Stimulated activated CD4-positive, alpha-beta T cell treated with anti-CD3 and anti-CD28 coated beads, Interleukin-4, amount 100 ng/mL, for 1 hour (primary cell): Measurements from ENCODE around the gene FANCC.
"Not testable (repeated sequence)": the region's sequence is repeated elsewhere in the genome, so short reads cannot be mapped to it uniquely, and the experiment has no call there.

ENCODE experiments used
- DNase-seq: peaks from one replicate; pipeline ENCODE4 v3.0.0-alpha.2; 2020

The FANCC gene

DNA sequence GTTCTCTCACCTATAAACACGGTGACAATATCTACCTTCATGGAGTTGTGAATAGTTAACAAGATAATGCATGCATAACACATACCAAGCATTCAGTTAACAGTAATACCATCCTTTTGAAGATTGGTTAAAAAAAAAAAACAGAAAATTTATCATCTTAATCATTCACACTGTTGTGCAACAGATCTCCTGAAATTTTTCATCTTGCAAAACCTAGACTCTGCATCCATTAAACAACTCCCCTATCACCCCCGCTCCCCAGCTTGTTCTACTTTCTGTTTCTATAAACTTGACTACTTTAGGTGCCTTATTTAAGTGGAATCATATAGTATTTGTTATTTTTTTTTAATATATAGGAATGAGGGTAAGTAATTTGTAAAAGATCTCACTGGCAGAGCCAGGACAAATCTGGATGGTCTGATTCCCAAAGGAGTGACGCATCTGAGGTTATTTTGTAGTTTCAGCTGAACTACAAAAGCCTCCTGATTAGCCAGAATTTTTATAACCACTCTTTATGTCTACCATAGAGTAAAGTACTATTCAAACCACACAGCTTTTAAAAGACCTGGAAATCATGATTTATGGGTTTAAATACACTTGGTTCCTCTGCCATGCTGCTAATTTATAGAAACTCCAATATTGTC is 93.0 kb downstream of the FANCC start:
- DNase-seq = no peak

GRCh38 chr9:95220352-95220751 is 97.2 kb downstream of the FANCC start:
- DNase-seq = not testable (repeated sequence)

DNA sequence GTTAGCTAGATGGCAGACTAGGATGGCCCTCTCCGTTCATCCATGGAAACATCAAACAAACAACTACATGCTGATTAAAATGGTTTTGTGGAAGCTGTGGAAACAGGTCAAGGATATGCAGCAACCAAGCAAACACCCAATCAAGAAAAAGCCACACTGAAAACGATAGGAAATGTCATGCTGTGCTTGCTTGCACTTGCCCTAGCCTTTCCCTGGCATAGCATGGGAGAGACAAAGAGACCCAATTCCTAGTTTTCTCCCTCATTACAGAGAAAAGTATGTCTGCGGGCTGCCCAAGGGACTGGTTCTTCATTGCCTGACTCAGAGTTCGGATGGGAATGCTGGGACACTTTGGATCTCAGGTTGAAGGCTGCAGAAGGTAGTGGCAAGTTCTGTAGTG is 98.7 kb downstream of the FANCC start:
- DNase-seq = no peak

DNA sequence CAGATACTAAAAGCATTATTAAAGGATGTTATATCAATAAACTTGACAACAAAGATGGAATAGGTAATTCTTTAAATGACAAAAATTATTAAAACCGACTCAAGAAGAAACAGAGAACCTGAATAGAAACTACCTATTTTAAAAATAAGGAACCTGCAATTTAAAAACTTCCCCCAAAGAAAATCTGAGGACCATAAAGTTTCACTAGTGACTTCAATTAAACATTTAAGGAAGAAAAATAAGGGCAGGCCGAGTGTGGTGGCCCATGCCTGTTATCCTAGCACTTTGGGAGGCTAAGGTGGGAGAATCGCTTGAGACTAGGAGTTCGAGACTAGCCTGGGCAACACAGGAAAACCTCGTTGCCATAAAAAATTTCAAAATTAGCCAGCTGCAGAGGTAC is 99.6 kb downstream of the FANCC start:
- DNase-seq = no peak

DNA sequence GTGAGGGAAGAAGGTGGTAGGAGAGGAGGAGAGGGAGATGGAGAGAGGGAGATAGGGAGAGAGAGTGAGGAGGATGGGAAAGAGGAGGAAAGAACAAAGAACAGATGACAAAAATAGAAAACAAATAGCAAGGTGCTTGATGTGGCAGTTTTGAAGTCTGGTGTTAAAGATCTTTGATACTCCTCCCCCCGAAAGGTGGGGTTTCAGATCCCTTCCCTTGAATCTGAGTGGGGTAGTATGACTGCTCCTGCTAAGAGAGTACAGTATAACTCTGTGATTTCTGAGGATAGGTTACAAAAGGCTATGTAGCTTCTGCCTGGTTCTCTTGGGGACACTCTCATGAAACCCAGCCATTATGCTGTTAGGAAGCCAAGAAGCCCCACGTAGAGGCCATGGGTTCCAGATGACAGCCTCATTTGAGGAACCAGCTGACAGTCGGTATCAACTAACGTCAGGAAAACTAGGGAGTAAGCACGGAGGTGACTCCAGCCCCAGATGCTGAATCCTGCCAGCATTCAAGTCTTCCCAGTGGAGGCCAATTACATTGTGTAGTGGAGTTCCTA is 102.1 kb downstream of the FANCC start:
- DNase-seq = no peak

DNA sequence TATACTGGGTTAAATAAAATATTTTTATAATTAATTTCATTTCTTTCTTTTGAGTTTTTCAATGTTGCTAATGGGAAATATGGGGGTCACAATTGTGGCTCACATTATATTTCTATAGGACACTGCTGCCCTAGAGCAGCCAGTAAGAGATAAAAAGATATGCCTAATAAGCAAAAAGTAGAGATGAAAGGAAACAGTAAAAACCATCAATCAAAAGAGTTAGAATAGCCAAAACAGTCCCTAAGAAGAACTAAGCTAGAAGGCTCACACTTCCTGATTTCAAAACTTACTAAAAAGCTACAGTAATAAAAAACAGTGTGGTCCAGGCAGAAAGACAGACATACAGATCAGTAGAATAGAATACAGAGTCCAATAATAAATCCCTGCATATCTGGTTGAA is 104.4 kb downstream of the FANCC start:
- DNase-seq = no peak

- DNase-seq = no peak
Observed at GRCh38 chr9:95211028-95211427, 106.5 kb downstream of the FANCC start.

DNA sequence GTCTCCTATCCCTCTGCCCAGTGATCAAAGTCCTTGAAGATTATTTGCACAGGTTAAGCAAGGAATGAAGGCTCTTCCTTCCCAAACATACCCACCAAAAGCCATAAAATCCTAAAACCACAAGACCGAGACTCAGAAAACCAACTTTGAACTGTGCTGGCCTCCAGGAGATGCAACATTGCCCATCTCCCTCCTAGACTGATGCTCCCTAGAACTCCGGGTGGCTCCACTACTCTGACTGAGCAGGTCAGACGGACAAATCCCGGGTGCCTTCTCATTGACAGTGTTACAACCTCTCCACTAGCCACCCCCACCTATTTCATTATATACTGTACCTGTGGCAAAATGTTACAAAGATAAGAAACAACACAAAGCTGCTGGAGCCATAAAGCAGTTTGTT is 110.1 kb downstream of the FANCC start:
- DNase-seq = no peak

DNA sequence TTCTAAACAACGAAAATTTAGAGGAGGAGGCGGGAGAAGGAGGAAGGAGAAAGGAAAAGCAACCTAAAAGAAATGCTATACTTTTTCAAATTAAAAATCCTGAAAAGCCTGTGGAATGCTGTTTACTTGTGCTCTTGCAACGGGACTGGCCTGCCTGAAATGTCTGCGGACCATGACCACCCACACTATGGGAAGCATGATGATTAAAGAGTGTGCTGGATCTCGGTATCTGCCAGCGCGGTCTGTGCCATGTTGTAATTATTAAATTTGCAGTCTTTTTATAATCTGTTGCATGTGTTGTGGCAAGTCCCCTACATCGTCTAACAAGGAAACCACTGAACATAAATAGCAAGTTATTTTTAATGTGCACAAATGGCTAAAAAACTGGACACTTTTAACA is 111.4 kb downstream of the FANCC start:
- no peak for DNase-seq

- no peak for DNase-seq
Observed at GRCh38 chr9:95204710-95205109, 112.8 kb downstream of the FANCC start.

- no peak for DNase-seq
Observed at GRCh38 chr9:95204310-95204709, 113.2 kb downstream of the FANCC start.

GRCh38 chr9:95203019-95203418 is 114.5 kb downstream of the FANCC start:
- DNase-seq = not testable (repeated sequence)

DNA sequence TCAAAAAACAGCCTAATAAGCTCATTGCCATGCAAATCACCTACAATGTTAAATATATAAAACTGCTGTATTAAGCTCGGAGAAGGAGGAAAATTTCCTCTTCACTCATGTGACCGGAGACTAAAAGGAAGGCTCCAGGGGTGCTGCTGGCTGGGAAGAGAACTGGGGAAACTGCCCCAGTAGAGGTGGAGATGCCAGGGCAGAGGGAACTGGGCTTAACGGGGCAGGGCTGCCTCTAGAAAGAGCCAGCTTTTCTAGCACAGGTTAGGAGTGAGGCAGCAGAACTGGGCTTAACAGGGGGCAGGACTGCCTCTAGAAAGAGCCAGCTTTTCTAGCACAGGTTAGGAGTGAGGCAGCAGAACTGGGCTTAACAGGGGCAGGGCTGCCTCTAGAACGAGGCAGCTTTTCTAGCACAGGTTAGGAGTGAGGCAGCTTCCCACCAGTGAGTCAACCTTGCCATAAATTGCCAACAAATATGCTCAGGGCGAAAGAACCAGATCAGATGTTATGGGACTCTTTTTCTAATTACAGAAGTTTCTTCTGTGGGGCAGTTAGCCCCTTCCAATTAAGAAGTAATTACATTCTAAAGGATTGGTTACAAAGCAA is 115.3 kb downstream of the FANCC start:
- DNase-seq = no peak

DNA sequence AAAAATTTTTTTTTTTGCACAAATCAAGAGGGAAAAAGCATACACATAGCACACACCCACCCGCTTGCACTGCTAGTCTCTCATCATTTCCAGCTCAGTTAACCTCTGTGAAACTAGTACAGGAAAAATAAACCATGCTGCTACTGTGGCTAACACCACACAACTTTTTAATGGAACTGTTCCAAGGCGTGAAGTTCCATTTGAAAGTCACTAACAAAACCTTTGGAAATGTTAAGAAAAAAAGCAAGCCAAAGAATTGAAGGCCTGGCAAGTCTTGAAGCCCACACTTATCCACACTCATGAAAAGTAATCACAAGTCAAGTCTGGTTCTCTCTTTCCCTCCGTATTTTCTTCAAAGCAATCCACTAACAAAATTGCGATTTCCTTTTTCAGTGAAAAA is 116.3 kb downstream of the FANCC start:
- no peak for DNase-seq

- DNase-seq = no peak
Observed at GRCh38 chr9:95197692-95198271, 119.7 kb downstream of the FANCC start.

- DNase-seq = no peak
Observed at GRCh38 chr9:95193480-95193879, 124.0 kb downstream of the FANCC start.

- DNase-seq = no peak
Observed at GRCh38 chr9:95193067-95193466, 124.4 kb downstream of the FANCC start.

DNA sequence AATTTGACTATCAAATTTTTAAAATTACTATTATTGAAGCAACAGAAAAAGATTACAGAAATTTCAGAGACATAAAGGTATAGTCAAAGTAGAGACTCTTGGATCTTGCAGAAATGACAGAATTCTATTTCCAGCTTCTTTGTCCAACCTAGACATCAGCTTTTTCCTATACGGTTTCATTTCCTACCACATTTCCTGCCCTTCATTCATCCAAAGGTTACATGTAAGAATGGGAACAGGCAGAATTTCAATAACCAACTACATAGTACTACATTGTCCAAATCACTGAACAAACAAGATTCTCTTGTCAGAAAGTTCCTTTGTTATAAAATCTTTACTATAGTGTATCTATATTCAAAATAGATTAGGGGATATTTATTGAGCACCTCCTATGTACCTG is 124.9 kb downstream of the FANCC start:
- DNase-seq = no peak

DNA sequence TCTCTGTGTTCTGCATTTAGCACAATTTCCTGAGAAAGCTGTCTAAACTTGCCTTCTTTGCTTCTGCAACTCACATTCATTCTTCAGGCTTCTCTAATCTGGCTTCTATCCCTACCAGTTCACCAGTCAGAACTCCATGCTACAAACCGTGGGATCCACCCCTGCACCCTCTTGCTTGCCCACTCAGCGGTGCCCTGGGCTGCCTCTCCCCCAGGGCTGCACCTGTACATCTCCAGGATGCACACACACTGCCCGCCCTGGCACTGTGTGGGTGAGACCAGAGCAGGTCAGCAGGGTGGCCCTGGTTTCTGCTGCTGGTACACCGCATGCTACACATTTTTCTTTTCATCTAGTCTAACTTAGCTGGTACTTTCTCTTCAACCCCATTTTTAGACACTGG is 127.1 kb downstream of the FANCC start:
- DNase-seq = no peak

GRCh38 chr9:95189251-95190098 is 128.0 kb downstream of the FANCC start:
- no peak for DNase-seq

DNA sequence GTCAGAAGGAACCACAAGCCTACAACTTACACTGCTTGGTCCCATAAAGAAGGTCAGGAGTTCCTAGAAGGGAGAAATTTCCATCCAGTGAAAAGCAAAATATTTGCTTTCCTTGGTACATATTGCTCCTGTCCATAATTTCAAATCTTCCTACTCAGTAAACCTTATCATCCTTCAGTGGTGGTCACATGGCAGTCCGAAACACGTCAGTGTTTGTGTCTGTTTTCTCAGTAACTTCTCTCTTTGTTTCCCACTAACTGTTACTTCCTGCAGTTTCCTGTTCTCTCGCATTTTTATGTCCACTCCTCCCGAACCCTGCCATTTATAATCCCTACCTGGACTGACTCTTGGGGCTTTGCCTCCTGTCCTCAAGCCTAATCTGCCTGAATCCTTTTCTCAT is 129.1 kb downstream of the FANCC start:
- DNase-seq = no peak

DNA sequence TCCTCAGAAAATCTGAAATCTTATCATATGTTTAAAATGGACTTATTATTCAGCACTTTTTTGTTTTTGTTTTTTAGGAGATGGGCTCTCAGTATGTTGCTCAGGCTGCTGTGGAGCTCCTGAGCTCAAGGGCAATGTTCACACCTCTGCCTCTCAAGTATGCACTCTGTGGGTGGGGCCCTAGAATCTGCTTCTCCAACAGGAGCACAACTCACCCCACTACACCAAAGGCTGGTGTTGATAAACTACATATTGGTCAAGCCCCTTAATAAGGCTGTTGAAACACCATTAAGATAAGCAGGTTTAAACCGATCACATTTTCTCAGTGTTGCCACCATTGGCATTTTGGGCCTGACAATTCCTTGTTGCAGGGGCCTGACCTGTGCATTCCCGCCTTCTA is 131.6 kb downstream of the FANCC start:
- DNase-seq = no peak

DNA sequence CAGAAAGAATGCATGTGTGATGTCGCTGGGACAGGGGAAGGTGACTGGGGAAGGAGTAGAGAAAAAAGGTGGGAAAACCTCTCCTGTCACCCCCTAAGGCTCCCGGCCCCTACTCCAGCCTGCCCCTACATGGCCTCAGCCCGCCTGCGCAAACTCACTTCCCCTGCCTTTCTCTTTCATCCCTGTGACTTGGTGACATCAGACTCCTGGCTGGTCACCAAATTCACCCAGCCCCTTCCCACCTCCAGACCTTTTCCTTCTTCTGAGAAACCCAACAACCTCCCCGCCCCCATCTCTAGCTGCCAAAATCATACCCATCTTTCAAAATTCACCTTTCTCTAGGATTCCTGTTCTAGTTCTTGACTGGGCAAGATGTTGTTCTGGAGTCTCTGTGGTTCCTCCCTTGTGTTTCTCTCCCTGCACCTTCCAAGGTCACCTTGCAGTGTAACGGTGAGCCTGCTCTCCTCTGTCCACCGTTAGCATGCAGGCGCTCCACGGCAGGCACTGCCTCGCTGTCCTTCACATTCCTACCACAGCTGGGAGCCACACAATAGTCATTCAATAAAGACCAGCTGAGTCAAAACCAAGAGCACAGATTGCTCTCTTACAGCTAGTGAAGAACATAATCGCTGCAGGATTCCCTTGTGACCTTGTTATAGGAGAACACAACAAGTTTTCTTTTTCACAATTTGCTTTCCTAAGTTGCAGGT is 134.5 kb downstream of the FANCC start:
- DNase-seq = no peak
